LNCaP clone FGC (cell line): ENCODE measurements around the gene LRRC15.

Source experiments
- DNase-seq: peaks from one replicate; pipeline ENCODE4 v3.0.0-alpha.2; 2011; ENCODE audit warnings: low read depth
- H3K4me3 ChIP-seq: 2 replicates; pipeline ENCODE4 v1.5.1; 2011; ENCODE audit warnings: mild to moderate bottlenecking, low read depth, low read length, control low read depth
- TF ChIP-seq, protein P1 (sequence below): IDR thresholded peaks from 2 replicates; pipeline ENCODE4 v1.5.1; 2012; ENCODE audit warnings: mild to moderate bottlenecking; ENCODE audit not compliant: control insufficient read depth, insufficient read depth; ENCODE audit errors: extremely low read depth

LRRC15 gene

DNA sequence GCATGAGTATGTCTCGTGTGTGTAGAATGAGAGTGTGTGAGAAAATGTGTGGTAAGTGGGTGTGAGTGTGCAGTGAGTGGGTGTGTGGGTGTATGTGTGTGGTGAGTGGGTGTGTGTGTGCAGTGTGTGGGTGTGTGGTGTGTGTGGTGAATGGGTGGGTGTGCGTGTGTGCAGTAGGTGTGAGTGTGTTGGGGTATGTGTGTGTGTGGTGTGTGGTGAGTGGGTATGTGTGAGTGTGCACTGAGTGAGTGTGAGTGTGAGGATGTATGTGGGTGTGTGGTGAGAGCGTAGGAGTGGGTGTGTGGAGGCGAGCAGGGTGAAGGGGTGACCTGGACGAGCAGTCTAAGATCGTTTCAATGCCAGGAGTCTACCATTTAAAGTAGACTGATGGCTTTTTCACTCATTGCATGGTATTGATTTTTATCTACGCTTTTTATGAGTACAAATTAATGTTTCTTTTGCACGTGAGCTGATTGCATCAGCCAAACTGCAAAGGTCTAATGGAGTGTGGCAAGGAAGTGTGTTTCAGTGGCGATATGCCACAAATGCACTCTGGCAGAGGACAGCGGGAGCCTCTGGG, 16.8 kb downstream of the LRRC15 start:
- TF ChIP-seq, protein P1, sequence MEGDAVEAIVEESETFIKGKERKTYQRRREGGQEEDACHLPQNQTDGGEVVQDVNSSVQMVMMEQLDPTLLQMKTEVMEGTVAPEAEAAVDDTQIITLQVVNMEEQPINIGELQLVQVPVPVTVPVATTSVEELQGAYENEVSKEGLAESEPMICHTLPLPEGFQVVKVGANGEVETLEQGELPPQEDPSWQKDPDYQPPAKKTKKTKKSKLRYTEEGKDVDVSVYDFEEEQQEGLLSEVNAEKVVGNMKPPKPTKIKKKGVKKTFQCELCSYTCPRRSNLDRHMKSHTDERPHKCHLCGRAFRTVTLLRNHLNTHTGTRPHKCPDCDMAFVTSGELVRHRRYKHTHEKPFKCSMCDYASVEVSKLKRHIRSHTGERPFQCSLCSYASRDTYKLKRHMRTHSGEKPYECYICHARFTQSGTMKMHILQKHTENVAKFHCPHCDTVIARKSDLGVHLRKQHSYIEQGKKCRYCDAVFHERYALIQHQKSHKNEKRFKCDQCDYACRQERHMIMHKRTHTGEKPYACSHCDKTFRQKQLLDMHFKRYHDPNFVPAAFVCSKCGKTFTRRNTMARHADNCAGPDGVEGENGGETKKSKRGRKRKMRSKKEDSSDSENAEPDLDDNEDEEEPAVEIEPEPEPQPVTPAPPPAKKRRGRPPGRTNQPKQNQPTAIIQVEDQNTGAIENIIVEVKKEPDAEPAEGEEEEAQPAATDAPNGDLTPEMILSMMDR = no peak
- no peak overlapping the region for H3K4me3 ChIP-seq
- peak; percentile 45 for DNase-seq

DNA sequence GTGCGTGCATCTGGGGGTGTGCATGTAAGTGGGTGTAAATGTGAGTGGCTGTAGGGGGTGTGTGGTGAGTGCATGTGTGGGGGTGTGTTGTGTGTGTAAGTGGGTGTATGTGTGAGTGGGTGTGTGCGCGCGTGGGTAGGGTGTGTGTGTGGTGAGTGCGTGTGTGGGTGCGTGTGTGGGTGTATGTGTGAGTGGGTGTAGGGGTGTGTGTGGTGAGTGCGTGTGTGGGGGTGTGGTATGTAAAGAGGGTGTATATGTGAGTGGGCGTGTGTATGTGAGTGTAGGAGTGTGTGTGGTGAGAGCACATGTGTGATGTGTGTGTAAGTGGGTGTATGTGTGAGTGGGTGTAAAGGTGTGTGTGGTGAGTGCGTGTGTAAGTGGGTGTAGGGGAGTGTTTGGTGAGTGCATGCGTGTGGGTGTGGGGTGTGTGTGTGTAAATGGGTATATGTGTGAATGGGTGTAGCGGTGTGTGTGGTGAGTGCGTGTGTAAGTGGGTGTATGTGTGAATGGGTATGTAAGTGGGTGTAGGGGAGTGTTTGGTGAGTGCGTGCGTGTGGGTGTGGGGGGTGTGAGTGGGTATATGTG, 17.5 kb downstream of the LRRC15 start:
- TF ChIP-seq, protein P1 = no peak
- no peak for DNase-seq
- H3K4me3 ChIP-seq = no peak overlapping the region

- DNase-seq = no peak
- no peak within 1 kb of the TSS for H3K4me3 ChIP-seq
- TF ChIP-seq, protein P1 = no peak
Observed at GRCh38 chr3:194351080-194351672, 18.4 kb downstream of the LRRC15 start, which contains the start of gene CPN2. TSS of gene CPN2 (minus strand) at chr3:194351328. CDS start at chr3:194342702, 8,626 bp downstream.

GRCh38 chr3:194350726-194351071, 18.8 kb downstream of the LRRC15 start:
- DNase-seq = no peak
- TF ChIP-seq, protein P1 = no peak
- no peak overlapping the region for H3K4me3 ChIP-seq

DNA sequence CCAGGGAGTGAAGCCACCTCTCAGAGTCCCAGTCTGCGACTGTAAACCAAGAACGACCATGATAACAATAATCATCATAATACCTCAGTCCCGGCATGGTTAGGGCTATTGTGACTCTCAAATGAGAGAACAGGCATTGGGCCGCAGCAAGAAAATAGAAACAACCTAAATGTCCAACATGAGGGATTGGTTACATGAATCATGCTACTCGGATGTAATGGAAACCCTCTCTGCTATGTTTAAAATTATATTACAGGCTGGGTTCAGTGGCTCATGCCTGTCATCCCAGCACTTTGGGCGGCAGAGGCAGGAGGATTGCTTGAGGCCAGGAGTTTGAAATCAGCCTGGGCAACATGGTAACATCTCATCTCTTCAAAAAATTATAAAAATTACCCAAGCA, 21.2 kb downstream of the LRRC15 start:
- H3K4me3 ChIP-seq = no peak overlapping the region
- DNase-seq = no peak
- TF ChIP-seq, protein P1 = no peak

DNA sequence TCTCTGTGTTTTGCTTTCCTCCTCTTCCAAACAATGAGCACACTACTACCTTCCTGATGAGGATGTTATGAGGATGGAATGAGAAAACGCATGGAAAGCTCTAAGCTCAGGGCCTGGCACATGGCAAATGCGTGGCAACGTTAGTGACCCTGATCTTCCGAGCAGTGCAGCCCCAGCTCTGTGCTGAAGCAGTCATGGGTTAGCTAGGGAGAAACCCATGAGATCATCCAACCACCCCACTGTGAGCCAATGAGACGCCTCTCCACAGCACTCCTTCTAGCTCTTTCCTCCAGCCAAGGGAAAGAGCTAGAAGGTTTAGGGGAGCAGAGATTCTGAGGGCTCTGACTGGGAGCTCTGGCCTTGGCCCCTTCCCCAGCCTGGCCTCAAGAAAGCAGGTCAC, 22.9 kb downstream of the LRRC15 start:
- no peak for DNase-seq
- TF ChIP-seq, protein P1 = no peak
- H3K4me3 ChIP-seq = no peak overlapping the region

DNA sequence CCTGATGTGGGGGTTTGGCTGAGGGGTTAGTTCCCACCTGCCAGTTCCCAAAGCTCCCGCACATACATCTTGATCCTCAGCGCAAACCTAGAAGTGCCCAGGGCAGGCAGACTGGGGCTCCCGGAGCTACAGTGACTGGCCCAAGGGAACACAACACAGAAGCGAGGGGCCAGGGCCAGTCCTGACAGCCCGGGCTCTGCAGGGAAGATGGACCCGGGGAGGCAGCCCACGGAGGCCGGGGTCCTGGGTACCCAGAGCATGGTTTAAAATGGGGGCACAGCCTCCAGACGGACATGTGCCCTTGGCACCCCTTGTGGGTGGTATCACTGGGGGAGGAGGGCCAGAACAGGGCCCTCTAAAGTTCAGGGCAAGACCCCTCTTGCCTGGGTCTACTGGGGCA, 23.5 kb downstream of the LRRC15 start:
- TF ChIP-seq, protein P1 = no peak
- DNase-seq = no peak
- no peak overlapping the region for H3K4me3 ChIP-seq
